ENCODE results near the gene FOXJ3.
A peak's percentile ranks its signal among the peaks of the same experiment; 100 is the strongest.

Gene FOXJ3

GRCh38 chr1:42175314-42176054 is 159.6 kb downstream of the FOXJ3 start:
- H3K4me3 ChIP-seq, result no peak overlapping the region
- H3K27ac ChIP-seq, result no peak overlapping the region
- no peak for DNase-seq (ENCODE audit: low spot score)
- TF ChIP-seq, protein P1, sequence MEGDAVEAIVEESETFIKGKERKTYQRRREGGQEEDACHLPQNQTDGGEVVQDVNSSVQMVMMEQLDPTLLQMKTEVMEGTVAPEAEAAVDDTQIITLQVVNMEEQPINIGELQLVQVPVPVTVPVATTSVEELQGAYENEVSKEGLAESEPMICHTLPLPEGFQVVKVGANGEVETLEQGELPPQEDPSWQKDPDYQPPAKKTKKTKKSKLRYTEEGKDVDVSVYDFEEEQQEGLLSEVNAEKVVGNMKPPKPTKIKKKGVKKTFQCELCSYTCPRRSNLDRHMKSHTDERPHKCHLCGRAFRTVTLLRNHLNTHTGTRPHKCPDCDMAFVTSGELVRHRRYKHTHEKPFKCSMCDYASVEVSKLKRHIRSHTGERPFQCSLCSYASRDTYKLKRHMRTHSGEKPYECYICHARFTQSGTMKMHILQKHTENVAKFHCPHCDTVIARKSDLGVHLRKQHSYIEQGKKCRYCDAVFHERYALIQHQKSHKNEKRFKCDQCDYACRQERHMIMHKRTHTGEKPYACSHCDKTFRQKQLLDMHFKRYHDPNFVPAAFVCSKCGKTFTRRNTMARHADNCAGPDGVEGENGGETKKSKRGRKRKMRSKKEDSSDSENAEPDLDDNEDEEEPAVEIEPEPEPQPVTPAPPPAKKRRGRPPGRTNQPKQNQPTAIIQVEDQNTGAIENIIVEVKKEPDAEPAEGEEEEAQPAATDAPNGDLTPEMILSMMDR (IDR thresholded peaks at IDR 0.05), result no peak

DNA sequence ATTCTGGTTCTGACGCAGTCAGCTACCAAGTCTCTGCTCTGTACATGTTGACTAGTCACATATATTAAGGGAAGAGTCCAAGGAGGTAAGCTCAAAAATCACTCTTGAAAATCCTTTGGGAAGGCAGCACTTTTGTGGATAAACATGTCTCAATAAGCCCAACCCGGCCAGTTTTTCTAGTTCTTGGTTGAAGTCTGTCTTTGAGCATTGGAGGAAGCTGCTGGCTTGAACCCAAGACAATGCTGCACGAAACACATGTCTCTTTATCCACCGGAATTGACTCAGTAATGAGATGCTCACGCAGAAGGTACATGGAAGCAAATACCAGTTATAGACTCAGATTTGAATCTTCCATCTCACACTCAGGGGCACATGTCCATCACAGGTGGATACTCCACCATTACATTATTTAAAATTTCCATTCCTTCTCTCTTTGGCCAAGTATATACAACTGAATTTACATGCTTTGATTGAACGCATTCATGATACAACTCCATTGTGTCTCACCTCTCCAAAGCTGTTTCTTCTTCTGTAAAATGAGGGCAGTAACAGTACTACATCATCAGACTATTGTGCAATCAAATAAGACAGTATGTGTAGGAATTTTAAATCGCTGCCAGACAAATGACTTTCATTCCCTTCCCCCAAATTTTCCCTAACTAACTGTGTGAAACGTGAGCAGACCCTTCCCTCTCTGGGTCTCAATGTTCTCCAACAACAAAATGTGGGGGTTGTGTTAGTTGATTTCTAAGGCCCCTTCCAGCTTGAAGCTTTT is 160.9 kb downstream of the FOXJ3 start:
- Histone ChIP-seq H3K27ac (no peak overlapping the region), H3K4me3 (no peak overlapping the region)
- TF ChIP-seq, protein P1 (IDR thresholded peaks at IDR 0.05), result no peak
- DNase-seq (ENCODE audit: low spot score), result no peak

DNA sequence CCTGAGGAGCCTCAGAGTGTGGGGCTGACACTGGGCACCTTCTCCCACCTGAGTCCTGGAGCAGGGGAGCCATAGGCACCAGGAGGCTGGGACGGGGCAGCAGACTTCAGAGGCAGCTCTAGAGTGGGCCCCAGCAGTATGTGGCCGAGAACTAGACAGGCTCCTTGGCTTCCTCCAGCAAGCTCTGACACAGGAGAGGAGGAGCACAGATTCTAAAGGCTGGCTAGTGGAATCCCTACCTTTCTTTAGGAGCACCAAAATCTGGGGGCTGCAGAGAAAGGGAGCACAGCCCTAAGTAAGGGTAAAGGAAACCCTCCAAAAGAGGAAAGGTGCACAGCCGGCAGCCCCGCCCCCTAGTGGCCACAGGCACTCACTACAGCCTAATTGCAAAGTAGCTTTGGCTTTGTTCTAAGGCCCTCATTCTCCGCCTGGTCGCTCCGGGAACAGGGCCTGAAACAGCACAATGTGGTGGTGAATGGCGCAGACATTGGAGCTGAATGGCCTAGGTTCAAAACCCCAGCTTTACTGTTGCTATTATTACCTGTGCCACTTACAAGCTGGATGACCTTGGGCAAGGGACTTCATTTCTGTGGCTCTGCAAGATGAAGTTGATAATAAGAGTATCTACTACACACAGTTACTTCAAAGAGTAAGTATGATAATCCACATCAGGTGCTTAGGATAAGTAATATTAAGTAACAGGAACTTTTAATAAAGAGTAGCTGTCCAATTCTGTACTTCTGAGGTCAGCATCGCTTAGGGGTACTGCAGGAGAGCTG is 161.7 kb downstream of the FOXJ3 start:
- no peak overlapping the region for H3K4me3 ChIP-seq
- TF ChIP-seq, protein P1 (IDR thresholded peaks at IDR 0.05), result peak; percentile 97
- no peak overlapping the region for H3K27ac ChIP-seq
- DNase-seq (ENCODE audit: low spot score), result peak; percentile 73

DNA sequence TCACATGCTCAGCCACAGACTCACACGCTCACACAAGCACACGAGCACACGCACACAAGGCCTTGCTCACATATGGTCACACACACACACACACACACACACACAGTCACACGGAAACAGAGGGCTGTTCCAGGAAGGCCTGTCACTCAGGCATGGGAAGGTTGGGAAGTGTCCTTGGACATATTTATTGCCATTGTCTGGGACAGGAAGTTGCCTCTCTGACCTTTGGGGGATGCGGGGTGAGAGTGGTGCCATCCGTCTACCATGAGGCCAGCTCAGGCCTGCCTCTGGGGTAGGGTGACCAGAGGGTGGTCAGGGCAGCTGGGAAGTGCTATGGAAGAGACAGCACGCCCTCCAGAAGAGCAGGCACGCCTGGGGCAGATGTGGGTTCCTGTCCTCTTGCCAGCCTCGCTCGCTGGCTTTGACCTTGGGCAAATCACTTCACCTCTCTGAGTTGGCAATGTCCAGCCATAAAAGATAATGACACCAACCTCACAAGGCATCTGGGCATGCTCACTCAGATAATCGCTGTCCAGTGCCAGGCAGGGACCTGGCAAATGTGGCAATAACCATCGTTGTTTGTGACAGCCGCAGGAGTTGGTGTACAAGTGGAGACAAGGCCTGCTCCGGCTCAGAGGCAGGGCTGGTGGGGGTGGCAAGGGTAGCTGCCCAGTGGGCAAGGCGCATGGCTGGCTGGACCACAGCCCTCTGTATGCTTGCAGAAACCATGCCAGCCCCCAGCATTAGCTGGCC is 162.5 kb downstream of the FOXJ3 start:
- DNase-seq (ENCODE audit: low spot score), result peak; percentile 63
- TF ChIP-seq, protein P1 (IDR thresholded peaks at IDR 0.05), result no peak
- H3K27ac ChIP-seq, result peak overlapping the region in 1 of 2 donors; percentile 1
- H3K4me3 ChIP-seq, result no peak overlapping the region

GRCh38 chr1:42171679-42172266 is 163.3 kb downstream of the FOXJ3 start:
- no peak for DNase-seq (ENCODE audit: low spot score)
- H3K27ac ChIP-seq, result no peak overlapping the region

More at GRCh38 chr1:42171679-42172266, 163.3 kb downstream of the FOXJ3 start:
- no peak overlapping the region for H3K4me3 ChIP-seq
- TF ChIP-seq, protein P1 (IDR thresholded peaks at IDR 0.05), result no peak

Measured in coronary artery (tissue), 2 donors.